IMR-90 (cell line): ENCODE measurements around the gene RHBDL1. TPM values are rescaled to one million over a fixed set of nuclear protein-coding genes. Genes with fewer than 3 reads are reported as not detected.

Experiments
- ATAC-seq: fragments of 200-7000 bp; cut with Tn5 transposase; 2 replicates; pipeline ENCODE4 v1.9.1; 2020; ENCODE audit warnings: low read depth, mild to moderate bottlenecking, moderate library complexity
- BruUV-seq: library from RNA; stranded (reverse); fragments of 400-500 nt; replicated peaks from 2 replicates; lab custom pipeline; 2021; lab: Mats Ljungman, UMichigan
- CTCF ChIA-PET: fragments of 300-600 bp; formaldehyde crosslinking; extraction: SDS; loops from one replicate; lab custom pipeline; 2021; ENCODE audit warnings: antibody characterized with exemption; lab: Yijun Ruan, JAX
- POLR2A ChIA-PET: fragments of 300-600 bp; sonication (Branson Sonifier 250); formaldehyde crosslinking; loops from one replicate; lab custom pipeline; 2022; ENCODE audit warnings: antibody characterized with exemption; ENCODE audit not compliant: unreplicated experiment; lab: Charles Lee
- DNase-seq: peaks from one replicate; pipeline ENCODE4 v3.0.0; 2013
- H2AFZ ChIP-seq: replicated peaks from 2 replicates; pipeline ENCODE3; 2013; ENCODE audit warnings: low read length, mild to moderate bottlenecking; ENCODE audit not compliant: poor library complexity
- H2AK5ac ChIP-seq: 2 replicates; pipeline ENCODE4 v1.6.1; 2013; ENCODE audit warnings: low read depth, low read length, inconsistent platforms
- H2AK9ac ChIP-seq: replicated peaks from 2 replicates; pipeline ENCODE3; 2013; ENCODE audit warnings: mild to moderate bottlenecking, low read depth, low read length, moderate library complexity; ENCODE audit not compliant: poor library complexity
- H2BK120ac ChIP-seq: 2 replicates; pipeline ENCODE4 v1.6.1; 2013; ENCODE audit warnings: low read depth, low read length, inconsistent platforms
- H2BK15ac ChIP-seq: 3 replicates; pipeline ENCODE4 v1.6.1; 2013; ENCODE audit warnings: low read depth, low read length, inconsistent platforms
- H2BK20ac ChIP-seq: 2 replicates; pipeline ENCODE4 v1.6.1; 2013; ENCODE audit warnings: low read depth, mild to moderate bottlenecking, inconsistent platforms, low read length, moderate library complexity
- H2BK5ac ChIP-seq: 2 replicates; pipeline ENCODE4 v1.6.1; 2013; ENCODE audit warnings: mild to moderate bottlenecking, low read depth, low read length, inconsistent platforms; ENCODE audit not compliant: poor library complexity, severe bottlenecking
- H3K14ac ChIP-seq: replicated peaks from 2 replicates; pipeline ENCODE4 v1.6.1; 2013; ENCODE audit warnings: low read depth, low read length, inconsistent platforms
- H3K18ac ChIP-seq: 2 replicates; pipeline ENCODE4 v1.6.1; 2013; ENCODE audit warnings: low read depth, low read length, control low read depth
- H3K23ac ChIP-seq: 2 replicates; pipeline ENCODE4 v1.6.1; 2013; ENCODE audit warnings: low read depth, low read length, inconsistent platforms
- H3K27ac ChIP-seq: 2 replicates; pipeline ENCODE4 v1.5.1; 2013; ENCODE audit warnings: mild to moderate bottlenecking, control low read depth, low read length; ENCODE audit not compliant: insufficient read depth
- H3K27me3 ChIP-seq: 2 replicates; pipeline ENCODE4 v1.6.1; 2013; ENCODE audit warnings: low read length; ENCODE audit not compliant: control insufficient read depth, insufficient read depth
- H3K36me3 ChIP-seq: 2 replicates; pipeline ENCODE4 v1.6.1; 2013; ENCODE audit warnings: low read length, mixed read lengths; ENCODE audit not compliant: control insufficient read depth, insufficient read depth
- H3K4ac ChIP-seq: 2 replicates; pipeline ENCODE4 v1.6.1; 2013; ENCODE audit warnings: low read depth, low read length, inconsistent platforms
- H3K4me1 ChIP-seq: 2 replicates; pipeline ENCODE4 v1.6.1; 2013; ENCODE audit warnings: low read length, mixed read lengths; ENCODE audit not compliant: control insufficient read depth, insufficient read depth
- H3K4me2 ChIP-seq: 2 replicates; pipeline ENCODE4 v1.6.1; 2013; ENCODE audit warnings: low read depth, mild to moderate bottlenecking, control low read depth, low read length, moderate library complexity
- H3K4me3 ChIP-seq: 2 replicates; pipeline ENCODE4 v1.5.1; 2013; ENCODE audit warnings: low read depth, mild to moderate bottlenecking, control low read depth, low read length, moderate library complexity; ENCODE audit not compliant: insufficient read depth
- H3K56ac ChIP-seq: 2 replicates; pipeline ENCODE4 v1.6.1; 2013; ENCODE audit warnings: low read length, inconsistent platforms; ENCODE audit not compliant: insufficient read depth; ENCODE audit errors: extremely low read depth
- H3K79me1 ChIP-seq, 2 experiments: 2 replicates each; pipeline ENCODE4 v1.6.1; 2013; ENCODE audit warnings: low read length in 2 of 2, inconsistent platforms in 1 of 2, low read depth in 1 of 2
- H3K9ac ChIP-seq: 2 replicates; pipeline ENCODE4 v1.6.1; 2013; ENCODE audit warnings: low read depth, low read length, control low read depth
- H3K9me1 ChIP-seq: 2 replicates; pipeline ENCODE4 v1.6.1; 2013; ENCODE audit warnings: low read length, inconsistent platforms; ENCODE audit not compliant: insufficient read depth
- H3K9me3 ChIP-seq: 2 replicates; pipeline ENCODE4 v1.6.1; 2013; ENCODE audit warnings: low read length; ENCODE audit not compliant: control insufficient read depth, insufficient read depth
- H4K20me1 ChIP-seq: 2 replicates; pipeline ENCODE4 v1.6.1; 2013; ENCODE audit warnings: low read length, inconsistent platforms; ENCODE audit not compliant: insufficient read depth
- H4K5ac ChIP-seq: 2 replicates; pipeline ENCODE4 v1.6.1; 2013; ENCODE audit warnings: mild to moderate bottlenecking, low read depth, low read length, control low read depth
- H4K8ac ChIP-seq, 2 experiments: 2 replicates each; pipeline ENCODE4 v1.6.1; 2013; ENCODE audit warnings: low read depth in 2 of 2, low read length in 2 of 2, control low read depth in 1 of 2, inconsistent platforms in 1 of 2
- H4K91ac ChIP-seq: 2 replicates; pipeline ENCODE4 v1.6.1; 2013; ENCODE audit warnings: low read depth, low read length, inconsistent platforms; ENCODE audit not compliant: insufficient read depth
- BHLHE40 ChIP-seq: fragments of 150-350 bp; IDR thresholded peaks from 2 replicates; pipeline ENCODE4 v1.6.1; 2016; ENCODE audit warnings: mild to moderate bottlenecking, low read depth, low read length
- CEBPB ChIP-seq: IDR thresholded peaks from 2 replicates; pipeline ENCODE4 v1.6.1; 2012; ENCODE audit warnings: low read depth, low read length, improper control_type of control experiment
- CHD1 ChIP-seq: IDR thresholded peaks from 2 replicates; pipeline ENCODE4 v1.6.1; 2012; ENCODE audit warnings: low read depth, low read length, improper control_type of control experiment
- FOS ChIP-seq: fragments of 150-350 bp; IDR thresholded peaks from 2 replicates; pipeline ENCODE4 v1.6.1; 2016; ENCODE audit warnings: low read depth, low read length
- MAZ ChIP-seq: IDR thresholded peaks from 2 replicates; pipeline ENCODE4 v1.6.1; 2012; ENCODE audit warnings: low read depth, mild to moderate bottlenecking, low read length, improper control_type of control experiment, moderate library complexity, borderline replicate concordance
- MXI1 ChIP-seq: IDR thresholded peaks from 2 replicates; pipeline ENCODE4 v1.6.1; 2012; ENCODE audit warnings: low read depth, mild to moderate bottlenecking, low read length, moderate library complexity, borderline replicate concordance
- NFE2L2 ChIP-seq: fragments of 150-350 bp; IDR thresholded peaks from 2 replicates; pipeline ENCODE4 v1.6.1; 2016; ENCODE audit warnings: low read depth, mild to moderate bottlenecking, low read length
- POLR2A ChIP-seq: IDR thresholded peaks from 2 replicates; pipeline ENCODE4 v1.6.1; 2012; ENCODE audit warnings: mild to moderate bottlenecking, low read depth, low read length
- RAD21 ChIP-seq: IDR thresholded peaks from 2 replicates; pipeline ENCODE4 v1.6.1; 2012; ENCODE audit warnings: low read length, improper control_type of control experiment
- RCOR1 ChIP-seq: IDR thresholded peaks from 2 replicates; pipeline ENCODE4 v1.6.1; 2012; ENCODE audit warnings: mild to moderate bottlenecking, low read length, improper control_type of control experiment; ENCODE audit not compliant: insufficient replicate concordance
- RFX5 ChIP-seq: IDR thresholded peaks from 2 replicates; pipeline ENCODE4 v1.8.0; 2012; ENCODE audit warnings: low read depth, mild to moderate bottlenecking, low read length, moderate library complexity
- SMC3 ChIP-seq: fragments of 150-350 bp; IDR thresholded peaks from 2 replicates; pipeline ENCODE4 v1.6.1; 2016; ENCODE audit warnings: low read depth, mild to moderate bottlenecking, antibody characterized with exemption, low read length, moderate library complexity
- WGBS, 2 experiments: methylation state at CpG; one replicate each; pipeline versions ENCODE4 v1.1.5 to v1.1.7; 2013; ENCODE audit warnings: missing lambda C conversion rate in 2 of 2; ENCODE audit not compliant: insufficient read length in 1 of 2; ENCODE audit errors: extremely low coverage in 2 of 2; 5-methylcytosine and 5-hydroxymethylcytosine counted together
- dilution Hi-C: fragments of 300-500 bp; cut with HindIII; formaldehyde crosslinking; loops from one replicate; pipeline ENCODE4 v1.14.3; 2018; ENCODE audit warnings: low sequenced_read_pairs; ENCODE audit not compliant: unreplicated experiment
- in situ Hi-C: fragments of 300-500 bp; cut with MboI; formaldehyde crosslinking; loops from 3 replicates; pipeline ENCODE4 v1.14.3; 2019; ENCODE audit warnings: low sequenced_read_pairs, inconsistent platforms, mixed read lengths
- intact Hi-C: fragments of 100-400 bp; cut with micrococcal nuclease; formaldehyde crosslinking; loops from 2 replicates; pipeline ENCODE4 v1.10.0; 2022
- polyA plus RNA-seq, 3 experiments: library from polyadenylated mRNA; depleted of rRNA; stranded (reverse); fragments of >200 nt; gene quantifications; 2 replicates each; pipeline ENCODE4 v1.2.3, GENCODE V29; 2012; ENCODE audit warnings: low replicate concordance in 1 of 3
- total RNA-seq: library from RNA; depleted of rRNA; stranded (reverse); fragments of >200 nt; gene quantifications from 2 replicates; pipeline ENCODE4 v1.2.3, GENCODE V29; 2012
- TF ChIP-seq, protein P1 (sequence below): fragments of 150-350 bp; IDR thresholded peaks from 2 replicates; pipeline ENCODE4 v1.6.1; 2017; ENCODE audit warnings: mild to moderate bottlenecking, antibody characterized with exemption, low read length, low read depth
- TF ChIP-seq, protein P2 (sequence below): fragments of 150-350 bp; IDR thresholded peaks from 2 replicates; pipeline ENCODE4 v1.6.1; 2016; ENCODE audit warnings: low read depth, mild to moderate bottlenecking, low read length, moderate library complexity, borderline replicate concordance
- TF ChIP-seq, protein P3 (sequence below): conservative IDR thresholded peaks from 2 replicates; pipeline ENCODE4 v1.5.1; 2012; ENCODE audit warnings: mild to moderate bottlenecking, low read depth, low read length, improper control_type of control experiment

The RHBDL1 gene
- total and polyA plus RNA-seq, 2 of the 4 experiments (the other 2 are of a cell fraction), result 0.72 to 4.1 TPM

DNA sequence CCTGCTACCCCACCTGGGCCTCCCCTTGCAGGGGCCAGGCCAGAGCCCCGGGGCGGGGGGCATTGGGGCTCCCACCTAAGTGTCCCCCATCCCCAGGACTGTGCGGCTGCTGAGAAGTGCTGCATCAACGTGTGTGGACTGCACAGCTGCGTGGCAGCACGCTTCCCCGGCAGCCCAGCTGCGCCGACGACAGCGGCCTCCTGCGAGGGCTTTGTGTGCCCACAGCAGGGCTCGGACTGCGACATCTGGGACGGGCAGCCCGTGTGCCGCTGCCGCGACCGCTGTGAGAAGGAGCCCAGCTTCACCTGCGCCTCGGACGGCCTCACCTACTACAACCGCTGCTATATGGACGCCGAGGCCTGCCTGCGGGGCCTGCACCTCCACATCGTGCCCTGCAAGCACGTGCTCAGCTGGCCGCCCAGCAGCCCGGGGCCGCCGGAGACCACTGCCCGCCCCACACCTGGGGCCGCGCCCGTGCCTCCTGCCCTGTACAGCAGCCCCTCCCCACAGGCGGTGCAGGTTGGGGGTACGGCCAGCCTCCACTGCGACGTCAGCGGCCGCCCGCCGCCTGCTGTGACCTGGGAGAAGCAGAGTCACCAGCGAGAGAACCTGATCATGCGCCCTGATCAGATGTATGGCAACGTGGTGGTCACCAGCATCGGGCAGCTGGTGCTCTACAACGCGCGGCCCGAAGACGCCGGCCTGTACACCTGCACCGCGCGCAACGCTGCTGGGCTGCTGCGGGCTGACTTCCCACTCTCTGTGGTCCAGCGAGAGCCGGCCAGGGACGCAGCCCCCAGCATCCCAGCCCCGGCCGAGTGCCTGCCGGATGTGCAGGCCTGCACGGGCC lies 42.8 kb upstream of the RHBDL1 start:
- no peak overlapping the region for H2BK5ac ChIP-seq
- no peak overlapping the region for H4K5ac ChIP-seq
- TF ChIP-seq POLR2A, result no peak
- TF ChIP-seq CHD1, result no peak
- no peak for TF ChIP-seq RFX5
- no peak for TF ChIP-seq MXI1
- TF ChIP-seq NFE2L2, result no peak
- TF ChIP-seq, protein P1, sequence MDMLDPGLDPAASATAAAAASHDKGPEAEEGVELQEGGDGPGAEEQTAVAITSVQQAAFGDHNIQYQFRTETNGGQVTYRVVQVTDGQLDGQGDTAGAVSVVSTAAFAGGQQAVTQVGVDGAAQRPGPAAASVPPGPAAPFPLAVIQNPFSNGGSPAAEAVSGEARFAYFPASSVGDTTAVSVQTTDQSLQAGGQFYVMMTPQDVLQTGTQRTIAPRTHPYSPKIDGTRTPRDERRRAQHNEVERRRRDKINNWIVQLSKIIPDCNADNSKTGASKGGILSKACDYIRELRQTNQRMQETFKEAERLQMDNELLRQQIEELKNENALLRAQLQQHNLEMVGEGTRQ, result no peak
- TF ChIP-seq RAD21, result no peak
- no peak for TF ChIP-seq BHLHE40
- no peak for TF ChIP-seq MAZ
- TF ChIP-seq FOS, result no peak
- TF ChIP-seq, protein P2, sequence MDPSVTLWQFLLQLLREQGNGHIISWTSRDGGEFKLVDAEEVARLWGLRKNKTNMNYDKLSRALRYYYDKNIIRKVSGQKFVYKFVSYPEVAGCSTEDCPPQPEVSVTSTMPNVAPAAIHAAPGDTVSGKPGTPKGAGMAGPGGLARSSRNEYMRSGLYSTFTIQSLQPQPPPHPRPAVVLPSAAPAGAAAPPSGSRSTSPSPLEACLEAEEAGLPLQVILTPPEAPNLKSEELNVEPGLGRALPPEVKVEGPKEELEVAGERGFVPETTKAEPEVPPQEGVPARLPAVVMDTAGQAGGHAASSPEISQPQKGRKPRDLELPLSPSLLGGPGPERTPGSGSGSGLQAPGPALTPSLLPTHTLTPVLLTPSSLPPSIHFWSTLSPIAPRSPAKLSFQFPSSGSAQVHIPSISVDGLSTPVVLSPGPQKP, result no peak
- no peak for TF ChIP-seq RCOR1
- TF ChIP-seq CEBPB, result no peak
- TF ChIP-seq SMC3, result no peak
- TF ChIP-seq, protein P3, sequence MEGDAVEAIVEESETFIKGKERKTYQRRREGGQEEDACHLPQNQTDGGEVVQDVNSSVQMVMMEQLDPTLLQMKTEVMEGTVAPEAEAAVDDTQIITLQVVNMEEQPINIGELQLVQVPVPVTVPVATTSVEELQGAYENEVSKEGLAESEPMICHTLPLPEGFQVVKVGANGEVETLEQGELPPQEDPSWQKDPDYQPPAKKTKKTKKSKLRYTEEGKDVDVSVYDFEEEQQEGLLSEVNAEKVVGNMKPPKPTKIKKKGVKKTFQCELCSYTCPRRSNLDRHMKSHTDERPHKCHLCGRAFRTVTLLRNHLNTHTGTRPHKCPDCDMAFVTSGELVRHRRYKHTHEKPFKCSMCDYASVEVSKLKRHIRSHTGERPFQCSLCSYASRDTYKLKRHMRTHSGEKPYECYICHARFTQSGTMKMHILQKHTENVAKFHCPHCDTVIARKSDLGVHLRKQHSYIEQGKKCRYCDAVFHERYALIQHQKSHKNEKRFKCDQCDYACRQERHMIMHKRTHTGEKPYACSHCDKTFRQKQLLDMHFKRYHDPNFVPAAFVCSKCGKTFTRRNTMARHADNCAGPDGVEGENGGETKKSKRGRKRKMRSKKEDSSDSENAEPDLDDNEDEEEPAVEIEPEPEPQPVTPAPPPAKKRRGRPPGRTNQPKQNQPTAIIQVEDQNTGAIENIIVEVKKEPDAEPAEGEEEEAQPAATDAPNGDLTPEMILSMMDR, result no peak

More for the DNA sequence above, 42.8 kb upstream of the RHBDL1 start:
- H3K4me3 ChIP-seq, result no peak overlapping the region
- H3K18ac ChIP-seq, result no peak overlapping the region
- no peak overlapping the region for H3K9ac ChIP-seq
- ChIA-PET POLR2A (no interaction called here), CTCF (no interaction called here)
- WGBS, 2 experiments, result 93% methylated on average over 37 of the region's 67 CpGs; no CpG with 5 or more reads in 1 of the 2 experiments
- H3K79me1 ChIP-seq, result peaks cover 0 to 17% of the 10 kb centered on the region in 2 experiments; a peak in 2 of 4 replicates
- H2AFZ ChIP-seq, result no peak overlapping the region
- BruUV-seq, result no TSS peak
- H4K91ac ChIP-seq, result no peak overlapping the region
- no peak overlapping the region for H2BK15ac ChIP-seq
- H2AK5ac ChIP-seq, result no peak overlapping the region
- H3K23ac ChIP-seq, result no peak overlapping the region
- peaks cover 12% of the 10 kb centered on the region; the same call in 1 of the 2 replicates for H3K36me3 ChIP-seq
- no peaks in the 10 kb centered on the region for H3K27me3 ChIP-seq
- in situ Hi-C loops, result no loop called here
- H3K56ac ChIP-seq, result no peak overlapping the region
- no peak overlapping the region for H2BK20ac ChIP-seq
- intact Hi-C loops, result no loop called here
- no peak overlapping the region for H3K4ac ChIP-seq
- peaks cover 25% of the 10 kb centered on the region for H3K4me1 ChIP-seq
- no peak overlapping the region for H2BK120ac ChIP-seq
- no peak overlapping the region for H3K14ac ChIP-seq
- dilution Hi-C loops, result no loop called here
- no peaks in the 10 kb centered on the region for H3K9me3 ChIP-seq
- no peak overlapping the region for H3K4me2 ChIP-seq
- peaks cover 4% of the 10 kb centered on the region for H4K20me1 ChIP-seq
- H2AK9ac ChIP-seq, result peak overlapping the region; percentile 55
- 0 out of 2 replicates have a peak, but pooled peaks cover 5% of the 10 kb centered on the region for H3K9me1 ChIP-seq
- DNase-seq, result no peak
- no peak for ATAC-seq
- H3K27ac ChIP-seq, result no peak overlapping the region
- no peak overlapping the region for H4K8ac ChIP-seq
